GM19468 (cell line): ENCODE measurements around the gene AMACR.
"Not testable (repeated sequence)": the region's sequence is repeated elsewhere in the genome, so short reads cannot be mapped to it uniquely, and the experiment has no call there.

Experiments used
- ATAC-seq: cut with Tn5 transposase; IDR thresholded peaks from one replicate; pipeline ENCODE4 v1.9.1; 2021; ENCODE audit warnings: mild to moderate bottlenecking, moderate library complexity, moderate number of reproducible peaks; ENCODE audit not compliant: unreplicated experiment; ENCODE audit errors: extremely low read depth

Gene AMACR

DNA sequence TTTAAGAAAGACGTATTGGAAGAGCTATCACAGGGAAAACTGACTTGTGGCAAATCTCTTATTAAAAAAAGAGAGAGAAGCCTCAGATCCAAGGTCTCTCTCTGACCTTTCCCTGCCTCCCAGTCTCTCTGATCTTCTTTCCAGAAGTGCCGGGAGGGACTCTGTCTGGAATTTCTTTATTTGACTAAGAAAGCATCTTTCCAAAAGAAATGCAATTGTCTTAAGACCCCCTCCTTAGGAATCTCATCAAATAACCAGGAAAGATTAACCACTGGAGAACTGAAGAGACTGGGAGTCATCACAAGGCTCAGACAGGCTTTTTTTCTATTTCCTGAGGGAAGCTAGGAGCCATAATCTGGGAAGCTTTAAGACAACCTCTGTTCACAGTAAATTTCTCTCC is 30.5 kb upstream of the AMACR start:
- no peak for ATAC-seq

DNA sequence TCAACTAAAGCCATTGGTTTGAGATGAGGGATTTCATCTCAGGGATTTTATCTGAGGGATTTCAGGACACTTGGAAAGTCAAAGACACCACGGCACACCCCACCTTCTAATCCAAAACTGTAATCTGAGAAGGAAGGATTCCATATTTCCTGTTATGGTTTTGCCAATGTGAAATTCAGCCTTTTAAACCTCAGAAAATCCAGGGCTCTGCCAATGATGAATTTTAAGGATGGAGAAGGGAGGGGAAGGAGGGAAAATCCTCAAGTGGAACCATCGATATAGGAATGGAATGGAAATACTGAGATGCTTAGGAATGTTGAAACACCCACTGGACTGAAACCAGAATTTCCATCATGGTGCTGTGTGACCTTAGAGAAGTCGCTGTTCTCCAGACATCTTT is 29.9 kb upstream of the AMACR start:
- ATAC-seq, result no peak

DNA sequence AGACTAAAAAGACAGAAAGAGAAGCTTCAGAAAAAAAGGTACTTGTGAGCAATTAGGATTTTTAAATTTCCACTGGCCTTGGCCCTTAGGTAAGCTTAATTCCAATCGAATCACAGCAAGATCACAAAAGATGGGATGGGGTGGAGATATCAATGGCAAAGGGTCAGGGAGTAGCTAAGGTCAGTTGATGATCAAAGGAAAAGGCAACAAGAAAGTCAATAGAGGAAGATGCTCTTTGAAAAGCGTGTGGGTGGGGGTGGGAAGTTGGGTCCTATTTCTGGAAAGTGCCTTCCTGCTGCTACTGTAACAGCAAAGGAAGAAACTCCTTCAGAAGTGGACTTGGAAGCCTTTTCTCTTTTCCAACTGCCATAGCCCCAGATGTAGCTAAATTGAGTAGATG is 27.9 kb upstream of the AMACR start:
- ATAC-seq, result no peak

DNA sequence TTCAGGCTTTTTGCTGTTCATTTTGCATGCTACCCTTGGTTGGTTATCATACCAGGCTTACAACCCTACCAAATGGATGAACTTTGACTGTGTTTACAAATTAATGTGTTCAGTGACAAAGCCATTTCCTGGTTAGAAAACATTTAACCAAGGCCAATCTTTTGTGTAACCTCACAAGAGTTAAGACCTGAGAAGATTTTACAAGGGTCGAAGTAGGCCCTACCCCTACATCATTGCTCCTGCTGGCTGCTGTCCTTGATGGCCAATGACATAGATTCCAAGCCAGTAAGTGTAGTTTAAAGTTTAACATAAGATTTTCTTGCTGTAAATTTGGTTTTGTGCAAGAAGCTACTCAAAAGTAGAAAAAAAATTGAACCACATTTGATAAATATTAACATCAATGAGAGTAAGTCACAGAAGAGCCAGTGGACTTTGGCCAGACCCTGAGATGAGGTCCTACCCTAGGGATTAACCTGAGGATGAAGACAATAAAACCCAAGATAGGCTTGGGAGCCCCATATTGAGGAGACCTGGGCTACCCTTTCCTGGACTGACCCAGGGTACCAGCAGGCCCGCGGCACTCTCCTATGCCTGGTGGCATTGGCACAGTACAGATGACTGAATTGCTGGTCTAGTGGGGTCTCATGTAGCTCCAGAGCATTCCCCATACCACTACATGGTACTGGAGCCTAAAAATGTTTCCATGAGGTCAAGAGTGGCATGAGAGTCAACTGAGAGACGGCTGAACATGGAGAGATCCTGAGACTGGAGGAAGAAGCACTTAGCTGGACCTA is 26.9 kb upstream of the AMACR start:
- ATAC-seq, result peak; percentile 33

DNA sequence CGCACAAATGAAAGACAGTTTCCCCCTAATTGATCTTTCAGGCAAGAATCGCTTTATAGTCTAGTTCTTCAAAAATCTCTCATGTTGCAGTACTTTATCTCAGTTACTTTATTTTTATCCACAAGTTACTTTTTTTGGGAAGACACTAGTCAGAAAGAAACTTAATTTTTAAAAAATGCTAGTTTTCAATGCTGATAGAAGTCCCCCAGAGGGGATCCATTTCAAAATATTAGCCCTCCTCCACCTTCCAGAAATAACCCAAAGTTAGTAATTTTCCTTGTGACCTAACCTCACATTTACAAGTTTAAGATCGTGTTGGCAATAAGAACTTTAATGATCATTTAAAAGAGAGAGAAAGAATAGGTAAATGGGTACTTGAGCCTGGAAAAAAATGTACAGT is 24.1 kb upstream of the AMACR start:
- ATAC-seq, result no peak

DNA sequence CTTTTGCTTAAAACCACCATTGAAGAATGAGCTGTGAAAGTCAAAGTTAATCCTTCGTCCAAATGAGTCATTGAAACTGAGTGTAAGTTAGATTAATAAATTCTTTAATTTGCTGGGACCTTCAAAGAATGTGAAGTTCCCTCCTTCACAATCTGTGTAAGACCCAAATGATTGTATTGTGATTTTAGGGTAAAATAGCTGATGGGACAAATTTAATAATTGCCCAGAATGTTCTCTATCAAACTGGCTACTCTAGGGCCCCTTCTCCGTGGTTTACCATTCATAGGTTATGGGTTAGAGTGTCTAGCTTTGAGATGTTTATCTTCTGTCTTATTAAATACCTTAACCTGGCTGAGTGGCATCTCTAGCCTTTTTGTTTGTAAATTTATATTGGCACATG is 23.3 kb upstream of the AMACR start:
- ATAC-seq, result no peak

DNA sequence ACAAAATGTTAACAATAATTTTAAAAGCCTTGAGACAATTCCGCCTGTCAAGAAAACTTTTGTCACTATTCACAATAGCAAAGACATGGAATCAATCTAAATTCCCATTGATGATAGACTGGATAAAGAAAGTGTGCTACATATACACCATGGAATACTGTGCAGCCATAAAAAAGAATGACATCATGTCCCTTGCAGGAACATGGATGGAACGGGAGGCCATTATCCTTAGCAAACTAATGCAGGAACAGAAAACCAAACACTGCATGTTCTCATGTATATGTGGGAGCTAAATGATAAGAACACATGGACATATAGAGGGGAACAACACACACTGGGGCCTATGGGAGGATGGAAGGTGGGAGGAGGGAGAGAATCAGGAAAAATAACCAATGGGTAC is 22.7 kb upstream of the AMACR start:
- not testable (repeated sequence) for ATAC-seq

DNA sequence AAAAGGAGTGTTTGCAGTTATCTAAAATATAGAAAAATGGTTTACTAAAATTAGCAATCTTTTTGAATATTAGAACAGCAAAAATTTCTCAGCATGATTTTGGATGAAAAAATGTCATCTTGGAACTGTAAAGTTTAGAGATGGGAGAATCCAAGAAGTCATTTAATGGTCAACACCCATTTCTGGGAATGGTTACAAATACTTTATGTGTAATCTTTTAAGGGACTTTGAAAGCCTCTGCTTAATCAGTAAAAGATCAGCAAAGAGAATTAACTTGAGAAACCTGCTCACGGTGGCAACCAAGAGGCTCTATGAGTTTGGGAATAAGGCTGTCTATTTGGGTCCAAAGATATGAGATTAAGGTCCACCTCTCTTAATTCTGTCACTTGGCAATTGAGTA is 22.2 kb upstream of the AMACR start:
- no peak for ATAC-seq

DNA sequence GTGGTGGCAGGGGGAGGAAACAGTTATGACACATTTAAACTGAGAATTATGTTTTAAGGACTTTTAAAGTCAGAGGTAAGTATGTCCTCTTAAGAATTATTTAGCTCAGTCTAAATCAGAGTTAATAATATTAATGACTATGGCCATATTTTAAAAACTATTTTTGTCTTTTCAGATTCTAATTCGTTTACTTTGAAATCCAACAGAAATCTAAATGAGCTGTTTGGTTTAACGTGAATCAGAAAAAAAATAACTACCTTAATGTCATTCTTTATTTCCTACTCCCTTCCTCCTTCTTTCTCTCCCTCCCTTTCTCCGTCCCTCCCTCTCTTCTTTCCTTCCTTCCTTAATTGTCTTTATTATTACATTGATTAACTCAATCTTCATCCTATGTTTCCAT is 20.5 kb upstream of the AMACR start:
- no peak for ATAC-seq

DNA sequence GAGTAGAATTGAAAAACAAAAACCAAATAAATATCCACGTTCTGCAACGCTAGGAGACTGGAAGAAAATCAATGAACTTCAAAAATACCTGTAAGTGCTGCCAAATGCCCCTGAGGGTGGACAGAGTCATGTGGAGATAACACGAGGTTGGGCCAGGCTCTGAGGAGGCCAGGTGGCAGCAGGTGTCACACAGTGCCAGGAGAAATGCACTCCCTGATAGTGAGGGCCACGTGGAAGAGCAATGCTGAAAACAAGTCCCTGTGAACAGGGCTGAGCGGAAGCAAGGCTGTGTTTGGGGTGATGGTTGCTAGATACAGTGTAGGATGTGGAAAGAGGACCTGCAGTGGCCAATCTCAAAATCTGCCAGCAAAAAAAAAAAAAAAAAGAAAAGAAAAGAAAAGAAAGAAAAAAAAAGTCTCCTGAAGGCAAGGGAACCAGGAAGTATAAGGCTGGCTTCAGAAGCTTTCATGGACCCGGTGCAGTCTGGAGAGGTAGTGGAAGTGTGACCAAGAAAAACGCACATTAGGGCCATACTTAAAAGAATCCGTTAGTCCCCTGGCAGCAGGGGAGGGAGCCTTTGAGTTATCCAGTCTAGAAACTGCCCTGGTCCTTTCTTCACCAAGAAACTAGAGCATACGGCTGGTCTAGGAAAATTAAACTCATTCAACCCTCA is 18.4 kb upstream of the AMACR start:
- no peak for ATAC-seq

DNA sequence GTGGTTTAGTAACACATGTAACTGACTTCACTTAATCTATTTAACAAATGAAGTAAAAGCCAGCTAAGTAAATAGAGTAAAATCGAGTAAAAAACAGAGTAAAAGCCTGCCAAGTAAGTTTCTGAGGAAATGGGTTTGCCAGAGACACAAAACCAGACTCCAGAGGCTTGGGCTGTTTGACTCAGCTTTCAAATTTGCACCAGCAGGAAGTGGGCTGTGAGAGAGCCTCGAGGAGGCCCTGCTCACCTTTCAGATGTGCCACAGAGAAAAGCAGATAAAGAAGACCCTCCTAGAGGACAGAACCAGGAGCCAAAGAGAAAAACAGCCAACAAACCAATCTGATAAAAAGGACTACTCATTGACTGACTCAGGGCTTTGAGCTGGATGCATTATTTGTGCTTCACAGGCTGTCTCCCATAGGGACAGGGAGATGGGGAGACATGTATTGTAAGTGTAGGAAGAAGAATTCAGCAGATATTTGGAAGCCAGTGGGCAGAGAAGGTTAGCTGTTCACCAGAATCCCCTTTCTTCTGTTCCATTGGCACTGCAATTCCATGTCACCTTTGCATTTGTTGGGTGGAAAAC is 14.4 kb upstream of the AMACR start:
- peak; percentile 96 for ATAC-seq

DNA sequence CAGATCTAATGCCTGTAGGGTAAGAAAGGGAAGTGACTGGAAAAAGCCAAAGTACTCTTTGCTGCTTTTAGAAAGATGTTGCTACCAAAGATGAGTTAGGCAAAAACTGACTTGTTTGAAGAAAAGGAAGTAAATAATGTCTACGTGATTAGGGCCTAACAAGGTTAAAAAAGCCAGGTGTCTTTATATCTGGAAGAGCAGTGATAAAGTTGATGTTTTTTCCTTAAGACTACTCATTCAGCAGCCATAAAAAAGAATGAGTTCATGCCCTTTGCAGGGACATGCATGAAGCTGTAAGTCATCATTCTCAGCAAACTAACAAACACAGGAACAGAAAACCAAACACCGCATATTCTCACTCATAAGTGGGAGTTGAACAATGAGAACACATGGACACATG is 13.5 kb upstream of the AMACR start:
- no peak for ATAC-seq

DNA sequence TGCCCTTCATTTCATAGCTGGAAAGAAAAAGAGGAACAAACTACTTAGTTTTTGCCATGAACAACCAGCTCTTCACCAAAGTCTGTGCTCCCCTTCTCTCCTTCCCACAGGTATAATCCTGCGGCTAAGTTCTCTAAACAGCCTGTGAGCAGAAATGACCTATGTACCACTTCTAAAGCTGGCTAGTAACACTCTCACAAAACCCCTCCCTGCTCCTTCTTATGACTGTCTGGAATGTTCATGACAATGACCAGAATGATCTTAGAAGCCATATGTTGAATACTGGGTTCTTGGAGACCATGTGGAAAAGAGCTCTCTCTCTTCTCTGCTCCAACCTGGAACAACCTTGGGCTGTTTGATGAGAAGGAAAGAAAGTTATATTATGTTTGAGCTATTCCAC is 12.9 kb upstream of the AMACR start:
- no peak for ATAC-seq

DNA sequence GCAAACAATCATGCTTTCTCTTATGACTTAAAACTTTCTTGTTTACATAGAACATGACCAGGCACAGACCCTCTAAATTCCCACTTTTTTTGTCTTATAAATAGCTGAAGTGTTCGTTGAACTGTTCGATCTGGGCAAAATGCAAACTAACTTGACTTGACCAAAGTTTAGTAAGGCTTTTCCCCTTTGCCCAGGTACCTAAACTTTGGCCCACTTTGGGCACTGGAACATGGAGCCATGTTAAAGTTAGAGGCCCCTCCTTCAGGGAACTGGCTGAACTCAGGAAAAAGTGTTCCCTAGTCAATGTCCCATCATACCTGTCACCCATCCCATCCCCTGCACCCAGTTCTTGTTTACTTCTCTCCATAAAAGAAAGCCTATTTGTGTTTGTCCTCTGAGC is 9.4 kb upstream of the AMACR start:
- no peak for ATAC-seq

DNA sequence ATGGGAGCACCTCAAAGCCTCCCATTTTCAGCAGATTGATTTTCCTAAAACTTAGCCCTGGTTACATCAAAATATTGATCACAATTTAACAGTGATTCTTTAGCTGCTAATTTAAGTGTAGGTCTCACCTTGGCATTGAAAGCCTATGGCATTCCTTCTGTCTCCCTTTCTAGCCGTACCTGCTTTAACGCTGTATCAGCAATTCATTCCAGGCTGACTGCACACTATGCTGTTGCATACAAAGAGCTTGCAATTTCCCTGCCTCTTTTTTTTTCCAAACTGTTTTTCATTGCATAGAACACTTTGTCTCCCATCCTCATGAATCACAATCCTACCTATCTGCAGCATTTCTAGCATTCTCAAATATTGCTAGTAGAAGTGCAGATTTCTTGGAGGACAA is 8.9 kb upstream of the AMACR start:
- no peak for ATAC-seq

DNA sequence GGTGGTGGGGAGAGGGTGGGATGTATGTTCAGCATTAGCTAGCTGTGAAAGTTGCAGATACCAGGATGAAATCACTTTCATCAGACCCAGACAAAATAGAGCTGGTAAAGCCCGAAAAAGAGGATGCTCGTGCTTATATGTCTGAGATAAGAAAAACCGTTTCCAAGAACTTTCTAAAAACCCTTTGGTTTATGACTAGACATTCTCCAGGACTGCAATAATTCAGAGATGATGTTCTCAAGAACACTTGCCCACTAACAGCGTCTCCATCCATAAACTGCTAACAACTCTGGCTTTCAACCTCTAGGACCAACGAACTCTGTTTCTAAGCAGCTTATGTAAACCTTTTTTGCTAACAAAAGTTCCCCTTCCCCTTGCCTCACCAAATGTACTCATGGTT is 8.4 kb upstream of the AMACR start:
- no peak for ATAC-seq

DNA sequence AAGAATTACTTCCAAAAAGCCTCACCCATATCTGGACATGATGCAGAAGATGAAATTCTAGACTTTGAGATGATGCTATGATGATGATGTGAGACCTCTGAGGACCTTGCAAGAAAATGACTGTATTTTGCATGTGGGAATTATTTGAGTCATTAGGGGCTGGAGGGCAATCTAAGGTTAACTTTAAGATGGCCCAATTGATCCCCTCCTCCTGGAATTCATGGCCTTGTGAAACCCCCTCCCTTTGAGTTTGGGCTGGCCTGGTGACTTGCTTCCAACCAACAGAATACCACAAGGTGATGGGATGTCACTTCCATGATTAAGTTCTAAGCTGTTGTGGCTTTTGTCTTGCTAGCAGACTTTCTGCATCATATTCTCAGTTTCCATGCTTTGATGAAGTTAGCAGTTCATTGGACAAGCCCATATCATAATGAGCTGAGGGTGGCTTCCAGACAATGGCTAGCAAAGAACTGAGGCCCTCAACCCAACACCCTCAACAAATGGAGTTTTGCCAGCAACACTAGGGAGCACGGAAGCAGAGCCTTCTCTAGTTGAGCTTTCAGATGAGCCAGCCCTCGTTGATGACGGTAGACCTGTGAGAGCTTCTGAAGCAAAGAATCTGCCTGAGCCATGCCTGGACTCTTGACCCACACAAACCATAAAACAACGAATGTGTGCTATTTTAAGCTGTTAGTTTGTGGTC is 7.4 kb upstream of the AMACR start:
- ATAC-seq, result no peak

DNA sequence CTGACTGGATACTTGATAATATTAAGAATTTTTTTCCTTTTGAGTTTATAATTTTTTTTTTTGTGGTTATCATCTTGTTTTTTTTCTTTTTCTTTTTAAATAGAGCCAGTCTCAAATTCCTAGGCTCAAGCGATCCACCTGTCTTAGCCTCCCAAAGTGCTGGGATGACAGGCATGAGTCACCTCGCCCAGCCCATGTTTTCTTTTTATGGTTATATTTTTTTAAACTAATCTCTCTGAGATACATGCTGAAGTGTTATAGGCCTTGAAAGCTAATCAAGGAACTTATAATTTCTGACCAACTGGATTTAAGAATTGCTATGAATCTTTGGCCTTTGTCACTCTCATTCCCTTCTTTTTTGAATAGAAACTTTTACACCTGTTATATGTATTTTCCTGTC is 6.8 kb upstream of the AMACR start:
- no peak for ATAC-seq

DNA sequence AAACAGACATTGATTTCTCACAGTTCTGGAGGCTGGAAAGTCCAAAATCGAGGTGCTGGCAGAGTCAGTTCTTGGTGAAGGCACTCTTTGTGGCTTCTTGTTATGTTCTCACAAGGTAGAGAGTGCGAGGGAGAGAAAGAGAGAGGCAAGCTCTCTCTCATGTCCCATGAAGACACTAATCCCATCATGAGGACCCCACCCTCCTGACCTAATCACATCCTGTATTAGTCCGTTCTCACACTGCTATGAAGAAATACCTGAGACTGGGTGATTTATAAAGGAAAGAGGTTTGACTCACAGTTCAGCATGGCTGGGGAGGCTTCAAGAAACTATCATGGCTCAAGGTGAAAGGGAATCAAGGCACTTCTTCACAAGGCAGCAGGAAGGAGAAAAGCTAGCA is 5.7 kb upstream of the AMACR start:
- no peak for ATAC-seq

DNA sequence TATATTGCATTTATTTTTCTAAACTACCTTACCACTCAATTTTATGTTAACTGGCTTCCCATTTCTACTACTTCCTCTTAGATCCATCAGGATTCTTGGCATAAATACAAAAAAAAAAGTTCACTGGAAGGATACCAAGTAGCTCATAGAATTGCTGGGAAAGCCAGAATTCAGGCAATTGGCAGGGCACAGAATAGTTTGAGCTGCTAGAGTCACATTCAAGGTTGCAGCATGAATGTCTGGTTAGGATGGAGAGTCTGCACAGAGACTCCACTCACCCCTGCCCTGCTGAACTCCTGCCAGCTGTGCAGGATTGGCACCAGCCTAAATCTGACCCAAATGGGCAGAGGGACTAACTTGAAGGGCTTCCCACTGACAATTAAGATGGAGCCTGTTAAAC is 4.9 kb upstream of the AMACR start:
- ATAC-seq, result no peak

DNA sequence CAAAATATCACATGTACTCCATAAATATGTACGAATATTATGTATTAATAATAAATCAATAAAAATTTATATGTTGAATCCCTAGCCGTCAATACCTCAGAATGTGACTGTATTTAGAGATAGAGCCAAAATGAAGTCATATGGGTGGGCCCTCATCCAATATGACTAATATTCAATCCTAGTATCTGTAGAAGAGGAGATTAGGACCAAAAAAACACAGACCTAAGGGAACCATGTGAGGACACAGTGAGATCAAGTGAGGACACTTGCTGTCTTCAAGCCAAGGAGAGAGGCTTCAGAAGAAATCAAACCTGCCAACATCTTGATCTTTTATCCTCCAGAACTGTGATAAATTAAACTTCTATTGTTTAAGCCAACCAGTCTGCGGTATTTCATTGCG is 3.7 kb upstream of the AMACR start:
- ATAC-seq, result no peak
